Stimulated activated naive CD8-positive, alpha-beta T cell treated with anti-CD3 and anti-CD28 coated beads, Interleukin-15, Interleukin-2, amounts not matched to agents 100 ng/mL and 50 ng/mL, for 24 hours (primary cell): Measurements from ENCODE around the gene DYNLT1.
"Not testable (repeated sequence)": the region's sequence is repeated elsewhere in the genome, so short reads cannot be mapped to it uniquely, and the experiment has no call there.

Experiments used
- H3K27ac Mint-ChIP-seq: one replicate; pipeline ENCODE4 v1.8.0; 2021; ENCODE audit warnings: mild to moderate bottlenecking, mixed read lengths
- H3K27me3 Mint-ChIP-seq: one replicate; pipeline ENCODE4 v1.8.0; 2021; ENCODE audit warnings: mixed read lengths
- H3K36me3 Mint-ChIP-seq: one replicate; pipeline ENCODE4 v1.8.0; 2021; ENCODE audit warnings: low read depth, mixed read lengths
- H3K4me1 Mint-ChIP-seq: one replicate; pipeline ENCODE4 v1.8.0; 2021; ENCODE audit warnings: low read depth, mixed read lengths
- H3K4me3 Mint-ChIP-seq: one replicate; pipeline ENCODE4 v1.8.0; 2021; ENCODE audit warnings: mild to moderate bottlenecking, mixed read lengths
- H3K9me3 Mint-ChIP-seq: one replicate; pipeline ENCODE4 v1.8.0; 2021; ENCODE audit warnings: mixed read lengths

The DYNLT1 gene

DNA sequence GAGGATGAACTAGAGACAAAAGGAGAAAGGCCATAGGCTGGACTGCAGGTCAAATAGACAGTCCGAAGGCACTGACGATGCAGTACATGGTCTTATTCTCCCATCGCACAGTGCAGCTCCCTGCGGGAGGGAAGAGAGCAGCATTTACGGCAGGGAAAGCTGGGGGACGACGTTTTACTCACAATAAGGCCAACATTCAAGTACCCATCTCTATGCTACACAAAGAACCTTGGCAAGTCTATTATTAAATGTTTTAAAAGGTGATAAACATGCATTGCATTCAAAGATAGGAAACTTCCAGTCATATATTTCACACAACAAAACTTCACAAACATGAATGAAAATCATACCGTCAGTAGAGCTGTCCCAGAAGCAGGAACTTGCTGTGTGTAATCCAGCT is 7.8 kb downstream of the DYNLT1 start:
- Mint-ChIP-seq H3K27ac (peak overlapping the region; percentile 32), H3K27me3 (no peaks in the 10 kb centered on the region), H3K9me3 (no peaks in the 10 kb centered on the region)

GRCh38 chr6:158635427-158636073 is 9.0 kb downstream of the DYNLT1 start:
- Mint-ChIP-seq H3K9me3 (no peaks in the 10 kb centered on the region), H3K27ac (peak overlapping the region; percentile 63), H3K27me3 (no peaks in the 10 kb centered on the region), H3K36me3 (peaks cover 77% of the 10 kb centered on the region), H3K4me3 (no peak overlapping the region), H3K4me1 (peaks cover 60% of the 10 kb centered on the region)

More for the DNA sequence above, 7.8 kb downstream of the DYNLT1 start:
- Mint-ChIP-seq H3K4me3 (no peak overlapping the region), H3K36me3 (peaks cover 76% of the 10 kb centered on the region), H3K4me1 (peaks cover 66% of the 10 kb centered on the region)

- Mint-ChIP-seq H3K4me3 (no peak overlapping the region), H3K27ac (peak overlapping the region; percentile 63), H3K27me3 (no peaks in the 10 kb centered on the region), H3K4me1 (peaks cover 53% of the 10 kb centered on the region), H3K36me3 (peaks cover 74% of the 10 kb centered on the region), H3K9me3 (no peaks in the 10 kb centered on the region)
Measured at GRCh38 chr6:158634695-158635426, 9.7 kb downstream of the DYNLT1 start.

- H3K27me3 Mint-ChIP-seq, result no peaks in the 10 kb centered on the region
- H3K9me3 Mint-ChIP-seq, result no peaks in the 10 kb centered on the region
- H3K4me3 Mint-ChIP-seq, result no peak overlapping the region
- peaks cover 39% of the 10 kb centered on the region for H3K4me1 Mint-ChIP-seq
- H3K36me3 Mint-ChIP-seq, result peaks cover 73% of the 10 kb centered on the region
- peak overlapping the region; percentile 55 for H3K27ac Mint-ChIP-seq
Measured at GRCh38 chr6:158633127-158633526, 11.4 kb downstream of the DYNLT1 start.

- not testable (repeated sequence) for H3K9me3 Mint-ChIP-seq, H3K4me3 Mint-ChIP-seq, H3K27me3 Mint-ChIP-seq
- peak overlapping the region; percentile 78 for H3K27ac Mint-ChIP-seq
- H3K4me1 Mint-ChIP-seq, result peaks cover 39% of the 10 kb centered on the region
- peaks cover 77% of the 10 kb centered on the region for H3K36me3 Mint-ChIP-seq
Measured at GRCh38 chr6:158632538-158633119, 11.9 kb downstream of the DYNLT1 start.

DNA sequence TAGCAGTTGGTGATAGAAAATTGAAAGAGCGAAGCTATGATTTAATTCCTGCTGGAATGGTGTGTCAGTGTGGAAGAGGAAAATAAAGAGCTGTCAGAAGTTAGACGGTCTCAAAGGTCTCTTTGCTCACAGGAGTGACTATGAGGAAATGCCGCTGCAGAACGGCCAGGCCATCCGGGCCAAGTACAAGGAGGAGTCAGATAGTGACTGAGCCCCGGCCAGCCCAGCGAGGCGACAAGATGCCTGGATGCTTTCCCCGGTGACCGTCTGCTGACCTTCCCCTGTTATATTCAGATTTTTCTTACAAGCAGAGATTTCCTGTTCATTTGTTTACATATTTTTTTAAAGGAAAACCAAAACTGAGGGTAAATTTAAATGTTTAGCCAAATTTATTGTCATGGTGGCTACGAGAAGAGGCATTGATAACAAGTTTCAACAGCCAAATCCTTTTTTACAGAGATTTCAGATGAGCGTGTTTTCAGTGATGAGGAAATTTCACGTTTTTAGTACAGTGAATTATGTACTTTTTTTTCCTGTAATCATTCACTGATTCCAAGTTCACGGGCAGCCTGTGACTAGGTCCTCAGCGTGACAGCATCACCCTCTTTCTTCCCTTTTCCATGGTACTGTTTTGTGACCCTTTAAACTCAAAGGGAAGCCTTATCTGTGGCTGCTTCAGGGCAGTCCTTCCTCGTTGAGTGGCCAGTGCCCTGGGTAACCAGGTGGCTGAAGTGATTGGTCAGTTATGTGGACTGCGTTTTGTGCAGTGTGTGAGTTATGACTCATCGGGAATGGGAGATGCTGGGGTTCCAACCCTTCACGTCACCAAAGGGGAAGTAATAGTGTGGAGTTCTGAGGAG is 12.6 kb downstream of the DYNLT1 start:
- Mint-ChIP-seq H3K27ac (peak overlapping the region; percentile 78), H3K36me3 (peaks cover 76% of the 10 kb centered on the region), H3K9me3 (no peaks in the 10 kb centered on the region), H3K4me1 (peaks cover 32% of the 10 kb centered on the region), H3K27me3 (no peaks in the 10 kb centered on the region), H3K4me3 (no peak overlapping the region)

DNA sequence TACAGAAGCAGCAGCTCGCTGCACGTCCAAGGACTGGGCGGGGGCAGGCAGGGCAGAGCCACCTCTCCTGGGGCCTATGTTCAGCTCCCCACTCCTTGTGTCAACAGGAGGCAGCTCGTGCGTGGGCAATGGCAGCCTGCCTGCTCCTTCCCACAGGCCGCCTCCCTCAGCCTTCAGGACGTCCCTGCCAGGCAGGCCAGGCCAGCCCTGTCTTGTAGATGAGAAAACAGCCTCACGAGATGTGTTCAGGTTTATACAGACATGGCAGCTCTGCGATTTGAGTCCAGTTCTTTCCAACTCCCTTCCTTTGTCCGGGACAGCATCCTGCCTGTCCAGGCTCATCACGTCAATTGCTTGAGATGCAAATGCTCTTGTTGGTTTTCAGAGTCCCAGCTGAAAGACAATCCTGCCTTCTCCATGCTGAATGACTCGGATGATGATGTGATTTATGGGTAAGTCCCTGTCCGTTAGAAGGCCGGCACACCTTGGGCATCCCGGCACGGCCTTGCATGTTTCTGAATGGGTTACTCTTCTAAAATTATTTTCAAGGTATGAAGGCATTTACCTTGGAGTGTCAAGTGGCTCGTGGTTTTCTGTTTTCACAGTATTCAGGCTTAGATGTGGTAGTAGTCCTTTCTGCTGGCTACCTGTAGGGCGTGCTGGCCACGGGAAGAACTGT is 13.5 kb downstream of the DYNLT1 start:
- Mint-ChIP-seq H3K27ac (peak overlapping the region; percentile 58), H3K36me3 (peaks cover 76% of the 10 kb centered on the region), H3K27me3 (no peaks in the 10 kb centered on the region), H3K4me1 (peaks cover 23% of the 10 kb centered on the region), H3K4me3 (no peak overlapping the region), H3K9me3 (no peaks in the 10 kb centered on the region)

DNA sequence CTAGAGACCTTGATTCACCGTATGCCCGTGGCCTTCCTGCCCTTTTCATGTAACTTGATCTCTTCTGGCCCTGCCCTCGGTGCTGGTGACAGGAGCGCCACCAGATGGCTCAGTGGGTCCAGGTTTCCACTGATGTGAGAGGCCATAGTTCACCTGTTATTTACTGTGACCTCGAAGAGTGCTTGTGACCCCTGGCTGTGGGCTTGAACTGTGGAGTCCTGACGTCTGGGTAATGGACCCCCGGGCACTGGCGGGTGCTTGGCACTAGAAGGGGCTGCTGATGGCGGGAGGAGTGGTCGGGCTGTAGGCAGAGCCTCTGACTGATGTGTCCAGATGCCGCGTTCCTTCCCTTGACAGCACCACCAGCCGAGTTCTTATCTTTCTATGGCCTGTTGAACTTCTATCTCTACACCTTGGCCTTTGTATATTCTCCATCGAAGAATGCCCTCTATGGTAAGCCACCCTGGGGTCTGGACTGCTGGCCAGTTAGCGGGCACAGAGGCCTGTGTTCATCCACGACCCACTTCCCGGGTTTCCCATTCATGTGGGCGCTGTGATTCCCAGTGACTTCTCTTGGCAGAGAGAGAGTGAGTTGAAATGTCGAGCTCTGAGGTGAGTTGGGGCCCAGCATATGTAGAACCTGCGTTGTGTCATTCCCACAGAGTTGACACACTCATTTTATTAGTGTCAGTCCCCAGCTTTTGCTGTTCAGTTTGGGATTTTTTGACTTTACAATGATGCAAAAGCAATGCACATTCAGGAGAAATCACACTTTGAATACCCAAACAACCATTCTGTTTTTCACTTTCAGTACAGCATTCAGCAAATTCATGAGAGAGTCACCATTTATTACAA is 14.9 kb downstream of the DYNLT1 start:
- no peaks in the 10 kb centered on the region for H3K9me3 Mint-ChIP-seq
- H3K27ac Mint-ChIP-seq, result peak overlapping the region; percentile 55
- no peak overlapping the region for H3K4me3 Mint-ChIP-seq
- H3K4me1 Mint-ChIP-seq, result peaks cover 10% of the 10 kb centered on the region
- H3K36me3 Mint-ChIP-seq, result peaks cover 73% of the 10 kb centered on the region
- H3K27me3 Mint-ChIP-seq, result no peaks in the 10 kb centered on the region

DNA sequence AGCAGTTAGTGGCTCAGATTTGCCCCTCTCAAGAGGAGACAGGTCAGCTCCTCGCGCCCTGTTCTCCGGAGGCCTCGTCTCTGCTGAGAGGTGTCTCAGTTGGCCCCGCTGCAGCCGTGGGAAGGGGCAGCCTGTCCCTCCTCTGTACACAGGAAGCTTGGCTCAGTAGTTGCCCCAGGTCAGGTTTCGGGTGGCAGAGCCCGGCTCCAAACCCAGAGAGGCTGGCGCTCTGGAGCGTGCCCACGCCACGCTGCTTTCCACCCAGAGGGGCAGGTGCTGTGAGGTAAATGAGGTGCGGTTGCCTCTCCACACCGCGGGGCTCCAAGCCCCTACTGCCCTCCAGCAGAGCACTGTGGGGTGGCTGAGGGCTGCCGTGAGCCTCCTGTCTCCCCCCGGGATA is 16.0 kb downstream of the DYNLT1 start:
- Mint-ChIP-seq H3K9me3 (no peaks in the 10 kb centered on the region), H3K4me1 (peaks cover 8% of the 10 kb centered on the region), H3K27ac (no peak overlapping the region), H3K27me3 (no peaks in the 10 kb centered on the region), H3K36me3 (peaks cover 80% of the 10 kb centered on the region), H3K4me3 (no peak overlapping the region)

DNA sequence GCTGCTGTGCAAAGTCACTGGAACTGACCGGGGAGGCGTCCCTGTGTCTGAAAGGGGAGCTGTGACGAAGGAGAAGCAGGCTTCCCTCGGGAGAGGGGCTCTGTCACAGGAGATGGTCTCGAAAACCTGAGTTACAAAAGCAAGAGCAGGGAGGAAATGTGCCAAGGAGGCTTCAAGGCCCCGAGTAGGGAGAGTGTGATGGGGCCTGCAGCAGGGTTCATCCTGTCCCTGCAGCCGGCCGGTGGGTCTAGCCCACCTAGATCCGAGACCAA is 16.7 kb downstream of the DYNLT1 start:
- Mint-ChIP-seq H3K27ac (no peak overlapping the region), H3K4me1 (peaks cover 4% of the 10 kb centered on the region), H3K4me3 (no peak overlapping the region), H3K27me3 (no peaks in the 10 kb centered on the region), H3K9me3 (no peaks in the 10 kb centered on the region), H3K36me3 (peaks cover 80% of the 10 kb centered on the region)

DNA sequence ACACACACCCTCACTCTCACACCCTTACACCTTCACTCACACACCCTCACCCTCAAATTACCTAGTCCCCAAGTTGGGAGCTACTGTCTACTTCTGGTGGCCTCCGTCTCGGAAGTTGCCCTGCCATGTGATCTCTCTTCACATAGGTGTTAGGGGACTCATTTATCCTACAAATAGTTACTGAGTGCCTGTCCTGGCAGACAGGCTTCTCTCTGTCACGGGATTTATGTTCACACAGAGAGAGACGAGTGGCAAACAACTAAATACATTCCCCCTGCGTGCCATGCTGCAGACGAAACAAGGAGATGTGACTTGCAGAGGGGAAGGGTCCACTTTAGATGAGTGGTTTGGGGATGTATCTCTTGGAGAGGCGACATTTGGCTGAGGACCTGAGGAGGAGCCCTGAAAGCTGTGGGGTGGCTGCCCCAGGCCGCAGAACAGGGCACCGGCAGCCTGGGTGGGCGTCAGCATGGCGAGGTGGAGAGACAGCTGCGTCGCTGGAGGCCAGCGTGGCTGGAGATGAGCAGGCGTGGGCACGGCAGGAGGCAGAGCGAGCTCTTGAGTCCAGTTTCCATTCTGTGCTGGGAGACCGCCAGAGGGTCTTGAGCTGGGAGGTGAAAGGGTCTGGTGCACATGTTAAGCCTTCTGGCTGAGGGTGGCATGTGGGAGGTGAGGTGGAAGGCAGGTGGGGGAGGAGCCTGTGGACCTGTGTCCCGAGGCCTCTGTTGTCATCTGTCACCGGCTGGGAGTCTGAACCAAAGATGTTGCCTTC is 17.2 kb downstream of the DYNLT1 start:
- H3K36me3 Mint-ChIP-seq, result peaks cover 79% of the 10 kb centered on the region

DNA sequence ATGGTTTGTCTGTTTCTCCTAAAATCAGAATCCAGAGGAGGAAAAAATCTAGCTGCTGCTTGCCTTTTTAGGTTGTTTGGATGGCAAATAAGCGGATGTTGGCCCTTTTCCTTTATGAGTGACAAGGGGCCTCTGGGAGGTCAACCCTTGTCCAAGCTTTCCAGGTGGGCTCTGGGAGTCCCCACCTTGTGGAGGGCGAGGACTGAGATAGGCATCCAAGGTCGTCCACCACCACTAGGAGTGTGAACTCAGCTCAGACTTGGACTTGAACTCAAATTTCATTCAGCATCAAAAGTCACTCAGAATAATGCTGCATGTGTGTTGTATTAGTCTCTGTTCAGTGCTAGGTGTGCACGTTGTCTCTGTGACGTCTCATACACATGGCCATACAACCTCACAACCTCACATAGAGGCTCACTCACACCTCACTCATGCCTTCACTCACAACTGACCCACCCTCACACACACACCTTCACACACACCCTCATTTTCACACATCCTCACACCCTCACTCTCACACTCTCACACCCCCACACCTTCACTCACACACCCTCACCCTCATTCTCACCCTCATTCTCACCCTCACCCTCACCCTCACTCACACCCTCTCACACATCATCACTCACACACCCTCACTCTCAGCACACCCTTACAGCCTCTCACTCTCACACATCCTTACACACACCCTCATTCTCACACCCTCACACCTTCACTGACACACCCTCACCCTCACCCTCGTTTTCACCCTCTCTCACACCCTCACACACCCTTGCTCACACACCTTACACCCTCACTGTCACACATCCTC is 18.0 kb downstream of the DYNLT1 start:
- no peaks in the 10 kb centered on the region for H3K27me3 Mint-ChIP-seq
- peak overlapping the region; percentile 76 for H3K27ac Mint-ChIP-seq
- peaks cover 72% of the 10 kb centered on the region for H3K36me3 Mint-ChIP-seq
- no peaks in the 10 kb centered on the region for H3K9me3 Mint-ChIP-seq
- H3K4me3 Mint-ChIP-seq, result no peak overlapping the region
- peaks cover 4% of the 10 kb centered on the region for H3K4me1 Mint-ChIP-seq

More for the DNA sequence above, 17.2 kb downstream of the DYNLT1 start:
- Mint-ChIP-seq H3K9me3 (no peaks in the 10 kb centered on the region), H3K4me3 (no peak overlapping the region), H3K27me3 (no peaks in the 10 kb centered on the region), H3K27ac (peak overlapping the region; percentile 76), H3K4me1 (peaks cover 4% of the 10 kb centered on the region)

DNA sequence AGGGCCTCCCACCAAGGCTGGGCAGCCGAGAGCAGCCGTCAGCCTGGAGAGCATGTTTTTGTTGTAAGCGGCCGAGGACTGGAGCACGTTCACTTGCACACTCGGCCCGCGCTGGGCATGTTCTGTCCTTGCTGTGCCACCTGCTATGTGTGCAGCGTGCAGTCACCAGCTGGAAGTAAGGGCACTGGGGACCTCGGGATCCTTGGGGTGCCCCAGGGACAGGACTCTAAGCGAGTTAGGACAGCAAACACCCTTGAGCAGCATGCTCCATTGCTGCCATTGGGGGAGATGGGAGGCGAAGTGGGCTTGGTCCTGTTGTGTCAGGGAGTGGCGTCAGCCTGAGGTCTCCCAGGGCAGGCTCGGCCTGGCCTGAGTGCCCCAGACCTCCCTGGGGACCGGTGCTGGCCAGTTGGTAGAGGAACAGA is 18.6 kb downstream of the DYNLT1 start:
- H3K27ac Mint-ChIP-seq, result peak overlapping the region; percentile 10
- no peaks in the 10 kb centered on the region for H3K9me3 Mint-ChIP-seq
- no peak overlapping the region for H3K4me3 Mint-ChIP-seq
- H3K27me3 Mint-ChIP-seq, result no peaks in the 10 kb centered on the region
- H3K36me3 Mint-ChIP-seq, result peaks cover 68% of the 10 kb centered on the region
- no peaks in the 10 kb centered on the region for H3K4me1 Mint-ChIP-seq
